ENCODE data around the gene NCAPD3. TPM values are rescaled to one million over a fixed set of nuclear protein-coding genes. Genes with fewer than 3 reads are reported as not detected.

The NCAPD3 gene
- total and polyA plus RNA-seq, 9 donors: 5.8 to 12.1 (median 8.8) TPM

GRCh38 chr11:134235399-134235798, 11.6 kb upstream of the NCAPD3 start:
- no peaks in the 10 kb centered on the region for H3K36me3 ChIP-seq
- no peak for TF ChIP-seq CTCF (IDR thresholded peaks at IDR 0.05)
- TF ChIP-seq EP300 (IDR thresholded peaks at IDR 0.05): no peak
- no peak for TF ChIP-seq POLR2A (IDR thresholded peaks at IDR 0.05)

DNA sequence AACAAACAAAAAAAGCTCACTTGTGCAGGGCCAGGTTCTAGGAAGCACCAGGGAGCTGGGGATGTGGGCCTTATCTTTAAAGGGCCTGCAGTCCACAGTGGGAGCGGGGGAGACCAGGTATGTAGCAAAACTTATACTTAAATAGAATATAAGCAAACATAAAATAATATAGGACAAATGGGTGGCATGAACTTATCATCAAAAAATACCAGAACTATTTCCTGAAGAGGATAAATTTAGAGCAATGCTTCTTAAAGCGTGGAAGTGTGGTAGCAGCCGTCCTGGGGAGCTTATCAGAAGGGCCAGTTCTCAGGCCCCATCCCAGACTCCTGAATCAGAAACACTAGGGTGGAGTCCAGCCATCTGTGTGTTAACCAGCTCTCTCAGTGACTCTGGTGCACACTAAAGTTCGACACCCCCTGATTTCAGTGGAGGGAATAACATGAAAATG, 10.0 kb upstream of the NCAPD3 start:
- Histone ChIP-seq H3K4me3 (no peak overlapping the region), H3K27ac (no peak overlapping the region), H3K27me3 (no peaks in the 10 kb centered on the region), H3K9me3 (no peaks in the 10 kb centered on the region), H3K36me3 (no peaks in the 10 kb centered on the region), H3K4me1 (ENCODE audit: insufficient read depth) (peaks cover 13% of the 10 kb centered on the region)
- WGBS, 3 donors: 63 to 74% (median 66%) methylated on average over 4 of the region's 4 CpGs
- intact Hi-C loops (cut with DNase I): no loop called here
- TF ChIP-seq EP300 (IDR thresholded peaks at IDR 0.05) (no peak), POLR2A (IDR thresholded peaks at IDR 0.05) (no peak), CTCF (IDR thresholded peaks at IDR 0.05) (no peak)
- no peak for DNase-seq

More at GRCh38 chr11:134235399-134235798, 11.6 kb upstream of the NCAPD3 start:
- no peak overlapping the region for H3K27ac ChIP-seq
- H3K4me1 ChIP-seq (ENCODE audit: insufficient read depth): peaks cover 12% of the 10 kb centered on the region
- intact Hi-C loops (cut with DNase I): no loop called here
- H3K9me3 ChIP-seq: no peaks in the 10 kb centered on the region
- no peak for DNase-seq
- 23 to 40% (median 35%) methylated on average over 3 of the region's 3 CpGs for WGBS, 3 donors
- no peaks in the 10 kb centered on the region for H3K27me3 ChIP-seq
- H3K4me3 ChIP-seq: no peak overlapping the region

- 27 to 43% (median 32%) methylated on average over 10 of the region's 10 CpGs for WGBS, 3 donors
- H3K36me3 ChIP-seq: no peaks in the 10 kb centered on the region
- no peaks in the 10 kb centered on the region for H3K27me3 ChIP-seq
- H3K4me1 ChIP-seq (ENCODE audit: insufficient read depth): peaks cover 17% of the 10 kb centered on the region
- H3K4me3 ChIP-seq: no peak overlapping the region
- no peak for DNase-seq
- H3K27ac ChIP-seq: no peak overlapping the region
- intact Hi-C loops (cut with DNase I): no loop called here
- TF ChIP-seq CTCF (IDR thresholded peaks at IDR 0.05): no peak
- TF ChIP-seq POLR2A (IDR thresholded peaks at IDR 0.05): no peak
- no peak for TF ChIP-seq EP300 (IDR thresholded peaks at IDR 0.05)
- H3K9me3 ChIP-seq: no peaks in the 10 kb centered on the region
Observed at GRCh38 chr11:134231958-134232659, 8.3 kb upstream of the NCAPD3 start.

- Histone ChIP-seq H3K9me3 (no peaks in the 10 kb centered on the region), H3K4me1 (ENCODE audit: insufficient read depth) (peaks cover 18% of the 10 kb centered on the region), H3K27ac (no peak overlapping the region), H3K4me3 (no peak overlapping the region), H3K36me3 (no peaks in the 10 kb centered on the region), H3K27me3 (no peaks in the 10 kb centered on the region)
- DNase-seq: no peak
- 26 to 41% (median 32%) methylated on average over 4 of the region's 4 CpGs for WGBS, 3 donors
- intact Hi-C loops (cut with DNase I): no loop called here
- TF ChIP-seq POLR2A (IDR thresholded peaks at IDR 0.05) (no peak), CTCF (IDR thresholded peaks at IDR 0.05) (no peak)
Observed at GRCh38 chr11:134230339-134230738, 6.6 kb upstream of the NCAPD3 start.

All from ovary (tissue), 9 donors.